Muscle of leg (tissue), 11 donors: ENCODE results near the gene WDSUB1. TPM values are rescaled to one million over a fixed set of nuclear protein-coding genes. Genes with fewer than 3 reads are reported as not detected.

ENCODE experiments used
- DNase-seq: peaks from one replicate; pipeline ENCODE4 v3.0.0; 2013
- H3K27ac ChIP-seq: one replicate; pipeline ENCODE4 v1.5.1; 2013; ENCODE audit warnings: mild to moderate bottlenecking, low read length, control low read depth
- H3K27me3 ChIP-seq: one replicate; pipeline ENCODE4 v1.6.1; 2013; ENCODE audit warnings: low read length; ENCODE audit not compliant: control insufficient read depth, insufficient read depth
- H3K36me3 ChIP-seq: one replicate; pipeline ENCODE4 v1.6.1; 2013; ENCODE audit warnings: low read length; ENCODE audit not compliant: control insufficient read depth, insufficient read depth
- H3K4me1 ChIP-seq: one replicate; pipeline ENCODE4 v1.6.1; 2013; ENCODE audit warnings: low read length; ENCODE audit not compliant: control insufficient read depth, insufficient read depth
- H3K4me3 ChIP-seq: one replicate; pipeline ENCODE4 v1.5.1; 2013; ENCODE audit warnings: low read length, control low read depth
- H3K9me3 ChIP-seq: replicated peaks from 2 replicates; pipeline ENCODE4 v1.6.1; 2013; ENCODE audit warnings: low read depth, low read length; ENCODE audit not compliant: control insufficient read depth
- WGBS: methylation state at CpG from one replicate; pipeline ENCODE4 v1.1.5; 2013; ENCODE audit warnings: missing lambda C conversion rate; ENCODE audit not compliant: insufficient coverage; 5-methylcytosine and 5-hydroxymethylcytosine counted together
- polyA plus RNA-seq, 8 donors: library from polyadenylated mRNA; unstranded; fragments of 120-200 nt; gene quantifications; one replicate each; pipeline versions ENCODE4 v1.2.1 to v1.2.3, GENCODE V29; 2013; ENCODE audit warnings: inconsistent platforms in 1 of 8, low replicate concordance in 1 of 8; ENCODE audit not compliant: insufficient read length in 8 of 8, insufficient read depth in 1 of 8
- total RNA-seq: library from RNA; stranded (reverse); fragments of 120-200 nt; gene quantifications from one replicate; pipeline ENCODE4 v1.2.4, GENCODE V29; 2013

Gene WDSUB1
- total and polyA plus RNA-seq, 9 donors: 6.0 to 9.5 (median 7.9) TPM

DNA sequence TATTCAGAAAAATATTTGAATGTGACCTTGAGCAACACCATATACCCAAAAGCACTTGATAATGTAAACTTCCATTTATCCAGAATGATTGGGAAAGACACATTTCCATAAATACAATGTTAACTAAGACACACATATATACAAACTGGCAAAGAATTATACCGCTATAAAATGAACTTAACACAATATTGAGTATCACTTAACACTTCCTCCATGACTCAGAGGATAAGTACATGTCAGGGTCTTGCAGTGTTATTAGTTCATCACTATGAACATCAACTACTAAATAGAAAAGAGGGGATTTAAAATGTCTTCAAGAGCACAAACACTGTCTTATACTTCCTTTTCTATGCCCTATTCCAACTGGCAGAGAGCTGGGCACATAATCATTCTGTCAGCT, 18.6 kb downstream of the WDSUB1 start:
- DNase-seq: no peak
- Histone ChIP-seq H3K36me3 (peaks cover 11% of the 10 kb centered on the region), H3K9me3 (no peaks in the 10 kb centered on the region), H3K4me1 (no peaks in the 10 kb centered on the region), H3K27ac (no peak overlapping the region), H3K27me3 (no peaks in the 10 kb centered on the region), H3K4me3 (no peak overlapping the region)
- WGBS: no CpG with 5 or more reads among the region's 1 CpG

DNA sequence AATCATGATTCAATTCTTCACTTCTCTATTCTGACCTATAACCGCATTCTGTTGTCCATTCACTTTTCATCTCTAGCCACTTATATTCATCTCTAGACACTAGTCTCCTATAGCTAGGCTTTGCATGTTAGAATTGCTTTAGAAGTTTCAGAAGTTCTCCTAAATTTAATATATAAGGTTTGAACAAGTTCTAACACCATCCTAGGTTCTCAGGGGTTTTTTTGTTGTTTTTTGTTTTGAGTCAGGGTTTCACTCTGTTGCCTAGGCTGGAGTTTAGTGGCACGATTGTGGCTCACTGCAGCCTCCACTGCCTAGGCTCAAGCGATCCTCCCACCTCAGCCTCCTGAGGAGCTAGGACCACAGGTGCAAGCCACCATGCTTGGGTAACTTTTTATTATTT, 19.9 kb downstream of the WDSUB1 start:
- no peaks in the 10 kb centered on the region for H3K9me3 ChIP-seq
- no peak overlapping the region for H3K27ac ChIP-seq
- peaks cover 8% of the 10 kb centered on the region for H3K36me3 ChIP-seq
- no peaks in the 10 kb centered on the region for H3K27me3 ChIP-seq
- no peaks in the 10 kb centered on the region for H3K4me1 ChIP-seq
- no peak overlapping the region for H3K4me3 ChIP-seq
- no CpG with 5 or more reads among the region's 3 CpGs for WGBS
- no peak for DNase-seq

DNA sequence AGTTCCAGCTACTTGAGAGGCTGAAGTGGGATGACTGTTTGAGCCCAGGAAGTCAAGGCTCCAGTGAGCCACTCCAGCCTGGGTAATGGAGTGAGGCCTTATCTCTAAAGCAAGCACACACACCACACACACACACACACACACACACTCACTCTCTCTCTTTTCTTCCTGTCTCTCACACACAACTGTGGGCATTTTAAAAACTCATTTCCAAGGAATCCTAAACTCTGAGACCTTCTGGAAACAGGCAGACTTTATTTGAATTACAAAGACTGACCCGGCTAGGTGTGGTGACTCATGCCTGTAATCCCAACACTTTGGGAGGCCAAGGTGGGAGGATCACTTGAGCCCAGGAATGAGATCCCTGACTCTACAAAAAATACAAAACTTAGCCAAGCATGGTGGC, 21.3 kb downstream of the WDSUB1 start:
- no CpG with 5 or more reads among the region's 1 CpG for WGBS
- H3K9me3 ChIP-seq: no peaks in the 10 kb centered on the region
- H3K4me3 ChIP-seq: no peak overlapping the region
- no peaks in the 10 kb centered on the region for H3K4me1 ChIP-seq
- H3K27ac ChIP-seq: no peak overlapping the region
- H3K36me3 ChIP-seq: peaks cover 4% of the 10 kb centered on the region
- no peaks in the 10 kb centered on the region for H3K27me3 ChIP-seq
- no peak for DNase-seq

DNA sequence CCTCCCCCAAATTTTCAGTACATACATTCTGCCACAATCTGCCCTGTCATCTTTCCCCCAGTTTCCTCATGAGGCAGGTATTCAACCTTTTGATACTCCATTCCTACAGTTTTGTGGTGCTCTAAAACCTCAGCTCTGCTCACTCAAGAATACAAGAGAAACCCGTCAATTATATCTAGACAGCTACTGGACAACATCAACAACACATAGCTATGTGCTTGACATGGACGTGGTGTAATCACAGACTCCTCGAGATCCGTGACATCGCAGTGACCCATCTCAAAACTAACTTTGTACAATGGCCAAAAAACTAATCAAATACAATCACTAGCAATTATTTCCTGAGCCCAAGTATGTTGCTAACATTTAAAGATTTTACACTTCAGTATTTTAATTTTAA, 23.6 kb downstream of the WDSUB1 start:
- H3K27ac ChIP-seq: no peak overlapping the region

DNA sequence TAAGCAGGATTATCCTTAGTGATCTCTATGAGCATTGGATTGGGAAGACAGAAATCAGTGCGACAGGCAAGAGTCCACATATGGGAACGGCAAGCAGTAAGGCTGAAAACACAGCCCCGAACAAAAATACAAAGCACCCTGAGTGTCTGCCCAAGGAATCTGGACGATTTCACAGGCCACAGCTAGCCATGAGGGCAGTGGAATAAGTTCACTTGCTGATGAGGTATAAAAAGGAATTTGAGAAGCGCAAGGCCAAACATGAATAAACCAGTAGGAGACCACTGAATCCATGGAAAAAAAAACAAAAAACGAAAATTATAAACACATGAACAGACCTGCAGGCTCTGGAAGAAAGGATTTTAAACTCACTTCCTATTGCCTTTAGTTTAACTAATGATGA, 24.3 kb downstream of the WDSUB1 start:
- no peaks in the 10 kb centered on the region for H3K27me3 ChIP-seq
- no peaks in the 10 kb centered on the region for H3K4me1 ChIP-seq
- no peak overlapping the region for H3K4me3 ChIP-seq
- WGBS: 70% methylated on average over 4 of the region's 6 CpGs
- H3K27ac ChIP-seq: no peak overlapping the region
- H3K9me3 ChIP-seq: no peaks in the 10 kb centered on the region
- DNase-seq: no peak
- peaks cover 8% of the 10 kb centered on the region for H3K36me3 ChIP-seq

More for the DNA sequence above, 23.6 kb downstream of the WDSUB1 start:
- peaks cover 4% of the 10 kb centered on the region for H3K36me3 ChIP-seq
- whole genome bisulfite sequencing: 60% methylated on average over 1 of the region's 5 CpGs
- no peaks in the 10 kb centered on the region for H3K4me1 ChIP-seq
- no peak overlapping the region for H3K4me3 ChIP-seq
- no peaks in the 10 kb centered on the region for H3K27me3 ChIP-seq
- DNase-seq: no peak
- no peaks in the 10 kb centered on the region for H3K9me3 ChIP-seq

DNA sequence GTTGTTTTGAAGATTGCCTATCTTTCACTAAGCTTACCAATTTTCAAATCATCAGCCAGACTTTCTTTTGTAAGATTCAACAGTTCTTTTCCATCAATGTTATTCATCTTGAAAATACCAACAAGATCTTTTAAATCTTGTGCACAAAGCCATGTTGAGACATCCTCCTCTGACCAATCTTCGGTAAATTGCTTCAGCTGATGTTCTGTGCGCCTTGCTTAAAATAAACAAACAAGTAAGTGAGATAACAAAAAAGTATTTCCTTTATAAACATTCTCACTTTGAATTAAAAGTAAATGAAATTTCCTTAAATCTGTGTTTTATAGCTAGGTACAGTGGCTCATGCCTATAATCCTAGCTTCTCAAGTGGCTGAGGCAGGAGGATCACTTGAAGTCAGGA, 30.3 kb downstream of the WDSUB1 start:
- H3K36me3 ChIP-seq: peaks cover 16% of the 10 kb centered on the region
- no CpG with 5 or more reads among the region's 2 CpGs for WGBS
- no peak for DNase-seq
- H3K4me3 ChIP-seq: no peak overlapping the region
- no peak overlapping the region for H3K27ac ChIP-seq
- H3K27me3 ChIP-seq: no peaks in the 10 kb centered on the region
- H3K9me3 ChIP-seq: no peaks in the 10 kb centered on the region
- H3K4me1 ChIP-seq: no peaks in the 10 kb centered on the region

DNA sequence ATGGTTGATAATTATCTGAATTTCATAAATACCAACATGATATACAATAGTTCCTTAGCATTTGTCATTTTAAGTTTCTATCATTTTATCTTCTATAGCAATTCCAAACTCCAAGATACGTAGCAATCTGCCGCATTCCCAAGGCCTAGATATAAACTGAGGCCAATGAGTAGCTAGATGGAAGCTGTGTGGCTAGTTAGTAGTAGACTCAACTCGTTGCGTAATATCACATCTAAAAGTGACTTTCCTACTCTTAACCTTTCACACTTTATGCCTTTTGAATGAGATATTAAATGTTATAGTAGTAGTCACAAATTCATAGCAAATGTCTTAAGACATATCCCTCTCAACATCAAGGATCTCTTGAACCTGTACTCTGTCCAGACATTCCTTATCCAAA, 33.6 kb downstream of the WDSUB1 start:
- Histone ChIP-seq H3K4me3 (no peak overlapping the region), H3K4me1 (no peaks in the 10 kb centered on the region), H3K27ac (no peak overlapping the region), H3K27me3 (no peaks in the 10 kb centered on the region), H3K9me3 (no peaks in the 10 kb centered on the region), H3K36me3 (peaks cover 18% of the 10 kb centered on the region)
- no CpG with 5 or more reads among the region's 4 CpGs for WGBS
- DNase-seq: no peak

DNA sequence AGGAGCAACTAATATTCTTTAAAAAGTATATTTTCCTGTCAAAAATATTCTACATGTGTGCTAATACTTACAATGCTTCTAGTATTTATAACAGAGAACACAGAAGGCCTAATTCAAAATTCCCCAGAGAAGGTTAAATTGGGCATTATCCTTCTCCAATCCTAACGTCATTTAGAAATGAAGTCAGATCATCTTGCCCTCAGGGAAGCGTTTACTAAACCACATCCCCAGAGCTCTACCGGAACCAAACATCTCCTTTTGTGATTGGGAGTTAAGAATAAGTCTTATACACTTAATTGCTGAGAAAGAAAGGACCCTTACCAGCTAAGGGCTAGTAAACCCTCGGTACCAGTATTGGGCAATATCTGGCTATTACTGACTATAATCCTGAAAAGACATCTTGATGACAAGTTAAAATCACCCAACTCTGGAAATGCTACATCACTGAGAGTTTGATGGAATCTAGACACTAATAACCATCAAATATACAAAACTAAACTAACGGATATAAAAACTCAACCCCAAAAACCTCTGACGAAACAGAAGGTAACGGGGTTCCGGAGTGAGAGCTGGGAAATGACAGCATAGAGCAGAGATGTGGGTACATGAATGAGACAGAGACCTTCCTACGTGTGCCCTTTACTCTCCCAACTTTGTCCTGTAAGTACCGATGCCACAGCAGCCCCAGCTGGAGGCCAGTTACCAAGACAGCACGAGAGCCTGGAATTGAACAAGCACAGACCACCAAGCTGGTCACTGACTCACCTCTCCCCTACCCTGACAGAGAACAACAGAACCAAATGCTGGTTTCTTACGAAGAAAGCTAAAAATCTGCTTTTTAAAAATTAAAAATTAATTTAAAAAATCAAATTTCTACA, 35.0 kb downstream of the WDSUB1 start:
- H3K4me1 ChIP-seq: no peaks in the 10 kb centered on the region
- H3K9me3 ChIP-seq: peaks cover 5% of the 10 kb centered on the region
- H3K4me3 ChIP-seq: no peak overlapping the region
- WGBS: 94% methylated on average over 3 of the region's 12 CpGs
- no peaks in the 10 kb centered on the region for H3K27me3 ChIP-seq
- no peak for DNase-seq
- peaks cover 8% of the 10 kb centered on the region for H3K36me3 ChIP-seq
- no peak overlapping the region for H3K27ac ChIP-seq

DNA sequence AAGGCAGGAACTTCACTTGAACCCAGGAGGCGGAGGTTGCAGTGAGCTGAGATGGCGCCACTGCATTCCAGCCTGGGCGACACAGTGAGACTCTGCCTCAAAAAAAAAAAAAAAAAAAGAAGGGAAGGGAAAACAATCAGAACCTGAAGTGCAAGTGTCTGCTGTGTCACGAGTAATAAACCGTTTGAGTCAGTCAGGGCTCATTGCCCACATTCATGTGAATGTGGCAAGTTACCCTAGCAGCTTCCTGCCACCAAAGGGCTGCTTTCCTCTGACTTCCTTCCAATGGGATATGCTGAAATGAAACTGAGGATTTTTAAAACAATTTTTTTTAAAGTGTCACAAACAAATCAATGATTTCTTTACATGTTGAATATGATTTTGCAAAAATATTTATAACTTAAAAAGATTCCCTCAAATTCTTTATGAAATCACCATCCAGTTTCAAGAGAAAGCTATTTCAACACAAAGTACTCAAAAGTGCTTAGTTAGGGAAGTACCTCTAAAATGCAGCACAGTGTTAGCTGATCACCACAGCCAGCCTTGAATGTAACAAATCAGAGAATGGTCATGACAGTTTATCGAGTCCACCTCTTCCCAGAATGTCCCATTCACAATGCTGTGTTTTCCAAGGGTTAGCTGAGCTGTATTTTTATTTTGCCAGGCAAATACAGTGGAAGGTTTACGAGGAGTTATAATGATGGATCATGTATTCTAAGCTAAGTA, 36.4 kb downstream of the WDSUB1 start:
- WGBS: 67% methylated on average over 4 of the region's 7 CpGs
- Histone ChIP-seq H3K4me3 (no peak overlapping the region), H3K27me3 (no peaks in the 10 kb centered on the region)

DNA sequence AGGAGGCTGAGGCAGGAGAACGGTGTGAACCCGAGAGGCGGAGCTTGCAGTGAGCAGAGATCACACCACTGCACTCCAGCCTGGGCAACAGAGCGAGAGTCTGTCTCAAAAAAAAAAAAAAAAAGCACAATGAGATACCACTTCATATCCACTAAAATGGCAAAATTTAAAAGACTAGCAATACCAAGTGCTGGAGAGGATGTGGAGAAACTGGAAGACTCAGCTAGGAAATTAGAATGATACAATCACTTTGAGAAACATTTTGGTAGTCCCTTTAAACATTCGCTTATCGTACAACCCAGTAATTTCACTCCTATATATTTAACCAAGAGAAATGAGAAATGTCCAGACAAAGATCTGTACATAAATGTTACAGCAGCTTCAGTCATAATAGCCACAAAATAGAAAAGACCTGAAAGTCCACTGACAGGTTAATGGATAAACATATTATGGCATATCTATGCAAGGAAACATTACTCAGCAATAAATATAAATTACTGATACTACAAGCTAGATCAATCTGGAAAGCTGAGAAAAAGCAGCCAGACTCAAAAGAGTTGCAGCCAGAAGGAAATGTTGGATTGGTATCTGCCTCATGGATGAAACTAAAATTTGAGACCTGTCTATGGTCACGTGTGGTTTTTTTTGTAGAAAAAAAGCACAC, 40.0 kb downstream of the WDSUB1 start:
- H3K4me1 ChIP-seq: no peaks in the 10 kb centered on the region
- no peak overlapping the region for H3K4me3 ChIP-seq
- H3K9me3 ChIP-seq: peaks cover 10% of the 10 kb centered on the region
- H3K27ac ChIP-seq: no peak overlapping the region
- H3K27me3 ChIP-seq: no peaks in the 10 kb centered on the region
- WGBS: no CpG with 5 or more reads among the region's 7 CpGs
- DNase-seq: no peak
- H3K36me3 ChIP-seq: peaks cover 10% of the 10 kb centered on the region

More for the DNA sequence above, 36.4 kb downstream of the WDSUB1 start:
- Histone ChIP-seq H3K36me3 (peaks cover 9% of the 10 kb centered on the region), H3K4me1 (no peaks in the 10 kb centered on the region), H3K9me3 (peaks cover 9% of the 10 kb centered on the region), H3K27ac (no peak overlapping the region)
- DNase-seq: peak; percentile 84
